Neural progenitor cell (in vitro differentiated cells): ENCODE data around the gene LRP3. TPM values are rescaled to one million over a fixed set of nuclear protein-coding genes. Genes with fewer than 3 reads are reported as not detected.
A peak's percentile ranks its signal among the peaks of the same experiment; 100 is the strongest.

Source experiments
- DNase-seq: peaks from one replicate; pipeline ENCODE4 v3.0.0-alpha.2; 2016; ENCODE audit warnings: low spot score
- H2AFZ ChIP-seq: fragments of 200-600 bp; sonication (generic); replicated peaks from 2 replicates; pipeline ENCODE4 v1.6.1; 2016; ENCODE audit warnings: antibody characterized with exemption
- H3F3A ChIP-seq: fragments of 200-600 bp; sonication (generic); 2 replicates; pipeline ENCODE4 v1.6.1; 2016; ENCODE audit warnings: antibody characterized with exemption, low read depth
- H3K27ac ChIP-seq: fragments of 200-600 bp; sonication (generic); 2 replicates; pipeline ENCODE4 v1.5.1; 2016; ENCODE audit warnings: mild to moderate bottlenecking
- H3K27me3 ChIP-seq: fragments of 200-600 bp; sonication (generic); 2 replicates; pipeline ENCODE4 v1.6.1; 2016; ENCODE audit warnings: mild to moderate bottlenecking, moderate library complexity
- H3K36me3 ChIP-seq: fragments of 200-600 bp; sonication (generic); 2 replicates; pipeline ENCODE4 v1.5.1; 2016
- H3K4me1 ChIP-seq: fragments of 200-600 bp; sonication (generic); 2 replicates; pipeline ENCODE4 v1.6.1; 2016; ENCODE audit warnings: mixed run types
- H3K4me2 ChIP-seq: fragments of 200-600 bp; sonication (generic); 2 replicates; pipeline ENCODE4 v1.6.1; 2016
- H3K4me3 ChIP-seq: fragments of 200-600 bp; sonication (generic); 2 replicates; pipeline ENCODE4 v1.5.1; 2016
- H3K79me2 ChIP-seq: fragments of 200-600 bp; sonication (generic); 2 replicates; pipeline ENCODE4 v1.6.1; 2016; ENCODE audit warnings: low read depth
- H3K9ac ChIP-seq: fragments of 200-600 bp; sonication (generic); 2 replicates; pipeline ENCODE4 v1.6.1; 2016
- H3K9me3 ChIP-seq: fragments of 200-600 bp; sonication (generic); 2 replicates; pipeline ENCODE4 v1.5.1; 2016; ENCODE audit warnings: low read depth
- H4K20me1 ChIP-seq: fragments of 200-600 bp; sonication (generic); 2 replicates; pipeline ENCODE4 v1.6.1; 2016; ENCODE audit warnings: low read depth
- H3K27ac Mint-ChIP-seq: 3 replicates; pipeline ENCODE4 v1.8.0; 2021; ENCODE audit warnings: mixed read lengths
- H3K27me3 Mint-ChIP-seq: 2 replicates; pipeline ENCODE4 v1.8.0; 2022; ENCODE audit warnings: low read depth, mild to moderate bottlenecking, inconsistent platforms, moderate library complexity, mixed read lengths; ENCODE audit not compliant: insufficient read depth
- H3K36me3 Mint-ChIP-seq: 3 replicates; pipeline ENCODE4 v1.8.0; 2021; ENCODE audit warnings: mixed read lengths
- H3K4me1 Mint-ChIP-seq: 3 replicates; pipeline ENCODE4 v1.8.0; 2021; ENCODE audit warnings: mixed read lengths
- H3K4me3 Mint-ChIP-seq: 3 replicates; pipeline ENCODE4 v1.8.0; 2021; ENCODE audit warnings: mild to moderate bottlenecking, moderate library complexity, mixed read lengths
- H3K9me3 Mint-ChIP-seq: 3 replicates; pipeline ENCODE4 v1.8.0; 2020; ENCODE audit warnings: mixed read lengths
- EZH2 ChIP-seq: fragments of 200-600 bp; sonication (generic); IDR thresholded peaks from 2 replicates; pipeline ENCODE4 v1.6.1; 2017; ENCODE audit warnings: antibody characterized with exemption, mild to moderate bottlenecking, moderate library complexity
- EZH2phosphoT487 ChIP-seq: fragments of 200-600 bp; sonication (generic); IDR thresholded peaks from 2 replicates; pipeline ENCODE4 v1.6.1; 2017; ENCODE audit warnings: antibody characterized with exemption
- total RNA-seq: library from RNA; depleted of rRNA; stranded (reverse); fragments of >200 nt; gene quantifications from 2 replicates; pipeline ENCODE4 v1.2.3, GENCODE V29; 2015; ENCODE audit warnings: low replicate concordance
- TF ChIP-seq, protein P1 (sequence below): fragments of 200-600 bp; sonication (generic); IDR thresholded peaks from 2 replicates; pipeline ENCODE4 v1.5.1; 2017; ENCODE audit warnings: antibody characterized with exemption, mild to moderate bottlenecking

The LRP3 gene
- total RNA-seq, 1 donor from 2014 or later, result 7.5 TPM

DNA sequence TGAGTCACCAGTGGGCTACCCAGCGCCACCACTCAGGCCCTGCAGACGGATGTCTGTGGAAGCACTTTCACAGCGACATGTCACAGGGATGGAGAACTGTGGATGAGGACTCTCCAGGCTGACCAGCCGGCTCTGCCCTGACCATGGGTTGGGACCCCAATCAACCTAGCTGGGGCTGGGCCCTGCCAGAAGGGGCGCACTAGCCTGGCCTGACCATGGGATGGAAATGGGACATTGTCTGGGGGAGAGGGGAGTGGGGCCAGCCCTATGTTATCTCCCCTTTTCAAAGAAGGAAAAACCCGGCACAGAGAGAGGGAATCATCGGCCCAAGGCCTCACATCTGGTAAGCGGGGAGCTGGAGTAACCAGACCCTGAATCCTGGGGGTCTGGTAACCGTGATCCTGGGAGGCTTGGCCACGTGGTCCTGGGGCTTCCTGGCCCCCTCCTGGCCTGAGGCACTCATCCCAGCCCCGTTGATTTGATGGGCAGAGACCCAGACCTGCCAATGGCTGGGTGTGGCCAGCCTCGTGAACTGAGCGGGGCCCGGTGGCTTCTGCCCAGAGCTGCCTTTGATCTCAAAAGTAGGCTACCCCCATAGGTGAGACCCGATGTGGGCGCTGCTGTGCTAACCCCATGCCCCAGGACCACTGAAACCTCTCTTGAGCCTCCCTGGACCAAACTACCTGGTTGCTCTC lies 42.7 kb downstream of the LRP3 start:
- Mint-ChIP-seq H3K27me3 (no peaks in the 10 kb centered on the region), H3K36me3 (no peaks in the 10 kb centered on the region), H3K9me3 (no peaks in the 10 kb centered on the region), H3K4me3 (no peak overlapping the region), H3K4me1 (no peaks in the 10 kb centered on the region), H3K27ac (no peak overlapping the region)
- Histone ChIP-seq H4K20me1 (no peaks in the 10 kb centered on the region), H3K4me1 (no peaks in the 10 kb centered on the region), H3K27ac (no peak overlapping the region), H3F3A (no peaks in the 10 kb centered on the region), H3K27me3 (peaks cover 4% of the 10 kb centered on the region), H2AFZ (no peak overlapping the region), H3K9ac (no peak overlapping the region), H3K4me2 (no peak overlapping the region), H3K79me2 (no peaks in the 10 kb centered on the region), H3K9me3 (no peaks in the 10 kb centered on the region), H3K4me3 (no peak overlapping the region), H3K36me3 (no peaks in the 10 kb centered on the region)
- DNase-seq, result no peak
- TF ChIP-seq, protein P1, sequence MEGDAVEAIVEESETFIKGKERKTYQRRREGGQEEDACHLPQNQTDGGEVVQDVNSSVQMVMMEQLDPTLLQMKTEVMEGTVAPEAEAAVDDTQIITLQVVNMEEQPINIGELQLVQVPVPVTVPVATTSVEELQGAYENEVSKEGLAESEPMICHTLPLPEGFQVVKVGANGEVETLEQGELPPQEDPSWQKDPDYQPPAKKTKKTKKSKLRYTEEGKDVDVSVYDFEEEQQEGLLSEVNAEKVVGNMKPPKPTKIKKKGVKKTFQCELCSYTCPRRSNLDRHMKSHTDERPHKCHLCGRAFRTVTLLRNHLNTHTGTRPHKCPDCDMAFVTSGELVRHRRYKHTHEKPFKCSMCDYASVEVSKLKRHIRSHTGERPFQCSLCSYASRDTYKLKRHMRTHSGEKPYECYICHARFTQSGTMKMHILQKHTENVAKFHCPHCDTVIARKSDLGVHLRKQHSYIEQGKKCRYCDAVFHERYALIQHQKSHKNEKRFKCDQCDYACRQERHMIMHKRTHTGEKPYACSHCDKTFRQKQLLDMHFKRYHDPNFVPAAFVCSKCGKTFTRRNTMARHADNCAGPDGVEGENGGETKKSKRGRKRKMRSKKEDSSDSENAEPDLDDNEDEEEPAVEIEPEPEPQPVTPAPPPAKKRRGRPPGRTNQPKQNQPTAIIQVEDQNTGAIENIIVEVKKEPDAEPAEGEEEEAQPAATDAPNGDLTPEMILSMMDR, result no peak
- TF ChIP-seq EZH2phosphoT487 (no peak), EZH2 (no peak)

DNA sequence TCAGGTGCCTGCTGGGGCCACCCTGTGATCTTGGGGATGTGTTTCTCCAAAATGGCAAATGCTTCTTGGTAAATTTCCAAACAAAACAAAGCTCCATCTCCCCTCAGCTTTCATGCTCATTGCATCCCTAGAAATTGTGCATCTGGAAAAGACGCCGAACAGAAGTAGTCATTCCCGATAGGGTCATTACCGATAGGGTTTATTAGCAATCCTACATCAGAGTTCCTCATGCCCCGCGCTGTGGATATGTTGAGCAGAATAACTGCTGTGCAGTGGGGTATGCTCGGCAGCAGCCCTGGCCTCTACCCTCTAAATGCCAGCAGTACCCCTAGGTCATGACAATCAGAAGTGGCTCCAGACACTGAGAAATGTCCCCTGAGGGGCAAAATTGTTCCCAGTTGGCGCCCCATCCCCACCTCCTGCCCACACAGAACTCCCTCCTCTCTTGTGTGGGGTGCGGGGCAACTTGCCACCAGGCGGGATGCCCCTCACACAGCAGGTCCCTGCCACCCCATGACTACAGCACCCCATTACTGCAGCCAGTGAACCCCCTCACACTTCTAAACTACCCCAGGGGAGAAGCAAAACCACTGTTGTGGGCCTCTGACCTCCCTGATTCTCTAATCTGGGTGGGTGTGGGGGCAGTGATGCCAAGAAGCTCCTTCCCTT lies 44.5 kb downstream of the LRP3 start:
- no peaks in the 10 kb centered on the region for H3F3A ChIP-seq
- no peak overlapping the region for H3K4me3 ChIP-seq
- peaks cover 4% of the 10 kb centered on the region for H3K27me3 ChIP-seq
- H3K27ac ChIP-seq, result no peak overlapping the region
- H3K9ac ChIP-seq, result no peak overlapping the region
- TF ChIP-seq EZH2, result no peak
- TF ChIP-seq, protein P1, result no peak
- no peak for TF ChIP-seq EZH2phosphoT487
- Mint-ChIP-seq H3K4me1 (no peaks in the 10 kb centered on the region), H3K27me3 (no peaks in the 10 kb centered on the region), H3K4me3 (no peak overlapping the region), H3K36me3 (no peaks in the 10 kb centered on the region), H3K27ac (peak overlapping the region; percentile 74), H3K9me3 (no peaks in the 10 kb centered on the region)
- no peaks in the 10 kb centered on the region for H4K20me1 ChIP-seq
- H3K9me3 ChIP-seq, result no peaks in the 10 kb centered on the region
- DNase-seq, result no peak
- no peak overlapping the region for H2AFZ ChIP-seq
- no peaks in the 10 kb centered on the region for H3K79me2 ChIP-seq
- H3K36me3 ChIP-seq, result no peaks in the 10 kb centered on the region
- no peaks in the 10 kb centered on the region for H3K4me1 ChIP-seq
- H3K4me2 ChIP-seq, result no peak overlapping the region

DNA sequence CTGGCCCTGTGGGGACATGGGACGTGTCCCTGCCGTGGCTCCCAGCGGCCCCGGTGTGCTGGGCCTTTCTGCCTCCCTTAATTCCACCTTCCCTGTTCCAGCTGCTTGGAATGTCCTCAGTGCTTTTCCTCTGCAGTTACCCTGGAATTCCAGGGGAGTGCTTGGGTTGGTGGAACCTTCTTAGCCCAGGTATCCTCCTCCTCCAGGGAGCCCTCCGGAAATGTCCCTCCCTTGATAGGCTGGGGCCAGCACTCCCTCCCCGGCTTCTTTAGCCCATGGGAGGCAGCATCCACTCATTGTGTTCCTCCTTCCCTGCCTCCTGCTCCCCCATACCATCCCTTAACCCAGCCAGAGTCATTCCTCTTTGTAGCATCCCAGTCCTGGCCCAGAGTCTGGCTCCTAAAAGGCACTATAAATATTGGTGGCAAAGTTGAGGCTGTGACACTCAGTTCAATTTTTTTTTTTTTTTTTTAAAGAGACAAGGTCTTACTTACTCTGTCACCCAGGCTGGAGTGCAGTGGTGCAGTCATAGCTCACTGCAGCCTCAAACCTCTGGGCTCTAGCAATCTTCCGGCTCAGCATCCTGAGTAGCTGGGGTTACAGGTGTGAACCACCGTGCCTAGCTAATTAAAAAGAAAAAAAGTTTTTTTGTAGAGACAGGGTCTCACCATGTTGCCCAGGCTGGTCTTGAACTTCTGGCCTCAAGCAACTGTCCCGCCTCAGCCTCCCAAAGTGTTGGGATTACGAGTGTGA lies 45.3 kb downstream of the LRP3 start:
- TF ChIP-seq, protein P1, result no peak
- TF ChIP-seq EZH2phosphoT487, result no peak
- TF ChIP-seq EZH2, result no peak
- H3K4me2 ChIP-seq, result no peak overlapping the region
- no peak for DNase-seq
- H3K27ac Mint-ChIP-seq, result no peak overlapping the region
- H3K4me1 ChIP-seq, result no peaks in the 10 kb centered on the region
- H2AFZ ChIP-seq, result no peak overlapping the region
- H3K27me3 Mint-ChIP-seq, result no peaks in the 10 kb centered on the region
- no peaks in the 10 kb centered on the region for H3K36me3 ChIP-seq
- no peaks in the 10 kb centered on the region for H4K20me1 ChIP-seq
- peaks cover 4% of the 10 kb centered on the region for H3K27me3 ChIP-seq
- H3K9ac ChIP-seq, result no peak overlapping the region
- H3K9me3 ChIP-seq, result no peaks in the 10 kb centered on the region
- H3K79me2 ChIP-seq, result no peaks in the 10 kb centered on the region
- no peak overlapping the region for H3K27ac ChIP-seq
- H3F3A ChIP-seq, result no peaks in the 10 kb centered on the region
- no peaks in the 10 kb centered on the region for H3K4me1 Mint-ChIP-seq
- H3K36me3 Mint-ChIP-seq, result no peaks in the 10 kb centered on the region
- H3K4me3 ChIP-seq, result no peak overlapping the region
- H3K4me3 Mint-ChIP-seq, result peak overlapping the region; percentile 30
- H3K9me3 Mint-ChIP-seq, result no peaks in the 10 kb centered on the region
